Skeletal muscle tissue (tissue), 4 donors: Measurements from ENCODE around the gene TMEM63C. TPM values are rescaled to one million over a fixed set of nuclear protein-coding genes. Genes with fewer than 3 reads are reported as not detected.

Experiments used
- H3K27ac ChIP-seq: one replicate; pipeline ENCODE4 v1.7.0; 2013; ENCODE audit warnings: mild to moderate bottlenecking, low read depth, low read length, inconsistent platforms
- H3K27me3 ChIP-seq, 3 donors: one replicate each; pipeline ENCODE4 v1.7.0; 2013; ENCODE audit warnings: low read length in 3 of 3; ENCODE audit not compliant: control insufficient read depth in 3 of 3, insufficient read depth in 3 of 3
- H3K36me3 ChIP-seq, 3 donors: one replicate each; pipeline ENCODE4 v1.7.0; 2013; ENCODE audit warnings: low read length in 3 of 3; ENCODE audit not compliant: control insufficient read depth in 3 of 3, insufficient read depth in 3 of 3
- H3K4me1 ChIP-seq, 3 donors: one replicate each; pipeline ENCODE4 v1.7.0; 2013; ENCODE audit warnings: low read length in 3 of 3, mild to moderate bottlenecking in 3 of 3; ENCODE audit not compliant: control insufficient read depth in 3 of 3, insufficient read depth in 3 of 3
- H3K4me3 ChIP-seq, 3 donors: one replicate each; pipeline ENCODE4 v1.7.0; 2013; ENCODE audit warnings: low read length in 3 of 3
- H3K9ac ChIP-seq, 3 donors: one replicate each; pipeline ENCODE4 v1.7.0; 2013; ENCODE audit warnings: low read length in 3 of 3, mild to moderate bottlenecking in 3 of 3, moderate library complexity in 2 of 3, low read depth in 1 of 3
- H3K9me3 ChIP-seq, 3 donors: one replicate each; pipeline ENCODE4 v1.7.0; 2013; ENCODE audit warnings: low read length in 3 of 3; ENCODE audit not compliant: control insufficient read depth in 3 of 3
- total RNA-seq: library from RNA; depleted of rRNA; stranded (reverse); fragments of >200 nt; gene quantifications from one replicate; pipeline ENCODE4 v1.2.3, GENCODE V29; 2014
- donor health status: Osteomylitis.

TMEM63C gene
- total RNA-seq, 1 donor from 2014 or later = 3.1 TPM

DNA sequence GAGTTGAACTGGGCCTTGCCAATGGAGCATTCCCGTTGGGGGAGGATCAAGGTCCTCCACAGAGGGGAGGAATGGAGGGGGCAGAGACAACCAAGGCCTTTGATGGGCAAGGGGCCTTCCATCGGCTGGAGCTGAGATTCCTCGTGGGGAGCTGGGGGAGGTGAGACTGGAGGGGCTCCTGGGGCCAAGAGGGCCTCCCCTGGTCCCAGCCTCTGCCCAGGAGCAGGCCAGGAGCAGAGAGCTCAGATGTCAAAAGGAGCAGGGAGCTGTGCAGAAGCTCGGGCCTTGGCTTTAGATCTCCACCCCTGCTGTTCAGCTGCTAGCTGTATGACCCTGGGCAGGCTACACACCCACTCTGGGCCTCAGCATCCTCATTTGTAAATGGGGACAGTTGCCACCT, 24.0 kb downstream of the TMEM63C start:
- Histone ChIP-seq H3K27me3 (peaks cover 0 to 24% (median 23%) of the 10 kb centered on the region in 3 donors), H3K27ac (no peak overlapping the region), H3K9me3 (no peaks in the 10 kb centered on the region), H3K4me3 (no peak overlapping the region), H3K9ac (no peak overlapping the region), H3K36me3 (no peaks in the 10 kb centered on the region), H3K4me1 (no peaks in the 10 kb centered on the region)

DNA sequence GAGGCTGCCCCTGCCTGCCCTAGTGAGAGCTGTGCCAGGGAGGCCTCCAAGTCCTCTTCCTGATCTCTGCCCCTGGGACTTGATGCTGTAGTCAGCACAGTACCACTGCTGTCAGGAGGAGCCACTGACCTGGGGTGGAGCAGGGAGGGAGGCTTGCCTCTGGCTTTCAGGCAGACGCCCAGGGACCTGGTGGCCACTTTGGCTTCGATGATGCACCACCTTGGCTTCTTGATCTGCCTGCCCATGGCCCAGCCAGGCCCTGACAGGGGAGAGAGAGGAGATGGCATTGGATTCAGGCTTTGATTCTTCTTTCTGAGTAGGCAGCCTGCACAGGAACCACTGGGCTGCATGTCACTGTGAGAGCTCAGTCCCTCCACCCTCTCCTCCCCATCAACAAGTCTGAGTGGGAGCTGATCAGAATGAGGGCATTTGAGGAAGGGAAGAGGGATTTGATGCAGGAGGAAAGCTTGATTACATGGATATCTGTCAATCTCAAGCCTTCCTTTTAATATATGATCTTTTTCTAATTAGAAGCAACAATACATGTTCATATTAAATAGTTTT, 24.7 kb downstream of the TMEM63C start:
- Histone ChIP-seq H3K27ac (no peak overlapping the region), H3K9me3 (no peaks in the 10 kb centered on the region), H3K4me3 (no peak overlapping the region), H3K27me3 (peaks cover 0 to 19% (median 15%) of the 10 kb centered on the region in 3 donors), H3K36me3 (no peaks in the 10 kb centered on the region), H3K9ac (no peak overlapping the region), H3K4me1 (no peaks in the 10 kb centered on the region)

DNA sequence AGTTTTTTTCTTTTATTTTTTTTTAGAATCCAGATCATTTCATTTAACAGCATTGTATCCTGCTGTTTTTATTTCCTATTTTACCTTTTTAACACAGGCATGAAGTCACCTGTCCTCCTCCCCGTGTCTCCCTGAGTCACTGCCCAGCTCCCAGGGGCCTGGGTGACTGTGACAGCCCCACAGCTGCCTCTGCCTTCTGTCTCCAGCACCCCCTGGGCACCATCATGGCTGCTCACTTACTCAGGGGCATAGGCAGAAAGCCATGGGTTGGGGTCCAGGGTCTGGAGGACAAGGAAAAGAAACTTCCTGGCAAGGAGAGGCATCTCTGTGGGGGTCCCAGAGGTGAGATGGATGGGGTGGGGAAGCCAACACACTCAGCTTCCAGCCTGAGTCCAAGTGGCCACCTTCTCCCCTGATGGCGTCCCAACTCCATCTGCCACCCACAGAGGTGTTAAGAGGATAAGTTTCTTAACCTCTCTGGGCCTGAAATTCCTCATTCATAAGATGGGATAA, 25.3 kb downstream of the TMEM63C start:
- H3K27me3 ChIP-seq = peaks cover 0 to 15% (median 13%) of the 10 kb centered on the region in 3 donors
- no peaks in the 10 kb centered on the region for H3K36me3 ChIP-seq
- no peaks in the 10 kb centered on the region for H3K9me3 ChIP-seq
- H3K27ac ChIP-seq = no peak overlapping the region
- H3K9ac ChIP-seq = no peak overlapping the region
- H3K4me3 ChIP-seq = no peak overlapping the region
- no peaks in the 10 kb centered on the region for H3K4me1 ChIP-seq

DNA sequence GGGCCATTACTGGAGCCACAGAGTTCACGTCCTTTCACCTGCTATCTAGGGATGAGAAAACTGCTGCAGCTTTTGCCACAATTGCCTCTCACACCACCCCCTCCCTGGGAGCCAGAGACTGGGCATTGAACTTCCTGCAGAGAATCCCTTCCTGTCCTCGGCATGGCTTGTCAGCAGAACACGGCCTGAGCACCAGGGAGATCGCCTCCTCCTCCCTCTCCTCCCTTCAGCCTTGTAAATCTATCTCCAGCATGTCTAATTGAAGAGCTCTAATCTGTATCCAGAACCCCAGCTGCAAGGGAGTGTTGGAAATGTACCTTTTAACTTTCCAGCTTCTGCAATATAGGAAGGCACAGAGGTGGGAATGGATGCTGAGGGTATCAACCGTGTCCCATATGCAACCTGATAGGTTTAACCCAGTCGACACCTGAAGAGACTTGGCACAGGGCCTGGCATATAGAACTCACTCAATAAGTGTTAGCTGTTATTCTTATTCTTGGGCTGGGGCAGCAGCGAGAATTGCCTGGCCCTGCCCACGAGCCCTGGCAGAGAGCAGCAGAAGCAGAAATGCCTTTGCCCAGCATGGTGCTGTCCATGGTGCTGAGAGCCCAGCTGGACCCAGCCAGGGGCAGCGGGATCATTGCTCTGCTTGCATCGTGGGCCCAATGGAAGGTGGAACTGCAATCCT, 26.8 kb downstream of the TMEM63C start:
- H3K9me3 ChIP-seq = no peaks in the 10 kb centered on the region
- no peak overlapping the region for H3K4me3 ChIP-seq
- no peak overlapping the region for H3K27ac ChIP-seq
- H3K36me3 ChIP-seq = no peaks in the 10 kb centered on the region
- H3K27me3 ChIP-seq = peaks cover 2 to 12% (median 8%) of the 10 kb centered on the region in 3 donors
- no peaks in the 10 kb centered on the region for H3K4me1 ChIP-seq
- no peak overlapping the region for H3K9ac ChIP-seq

DNA sequence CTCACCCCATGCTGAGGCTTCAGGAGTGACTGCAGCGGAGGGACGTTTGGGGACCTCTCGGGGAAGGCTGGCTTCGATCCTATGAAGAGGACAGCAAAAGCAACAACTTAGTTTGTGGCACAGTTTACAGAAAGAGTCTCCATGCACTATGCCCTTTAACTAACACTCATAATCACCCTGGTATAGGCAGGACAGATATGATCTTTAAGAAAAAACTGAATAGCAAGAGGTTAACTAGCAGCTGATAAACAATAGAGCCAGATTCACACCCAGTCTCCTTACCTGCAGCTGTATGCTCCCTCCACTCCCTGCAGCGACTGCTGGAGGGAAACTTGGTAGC, 27.4 kb downstream of the TMEM63C start:
- H3K27ac ChIP-seq = no peak overlapping the region

DNA sequence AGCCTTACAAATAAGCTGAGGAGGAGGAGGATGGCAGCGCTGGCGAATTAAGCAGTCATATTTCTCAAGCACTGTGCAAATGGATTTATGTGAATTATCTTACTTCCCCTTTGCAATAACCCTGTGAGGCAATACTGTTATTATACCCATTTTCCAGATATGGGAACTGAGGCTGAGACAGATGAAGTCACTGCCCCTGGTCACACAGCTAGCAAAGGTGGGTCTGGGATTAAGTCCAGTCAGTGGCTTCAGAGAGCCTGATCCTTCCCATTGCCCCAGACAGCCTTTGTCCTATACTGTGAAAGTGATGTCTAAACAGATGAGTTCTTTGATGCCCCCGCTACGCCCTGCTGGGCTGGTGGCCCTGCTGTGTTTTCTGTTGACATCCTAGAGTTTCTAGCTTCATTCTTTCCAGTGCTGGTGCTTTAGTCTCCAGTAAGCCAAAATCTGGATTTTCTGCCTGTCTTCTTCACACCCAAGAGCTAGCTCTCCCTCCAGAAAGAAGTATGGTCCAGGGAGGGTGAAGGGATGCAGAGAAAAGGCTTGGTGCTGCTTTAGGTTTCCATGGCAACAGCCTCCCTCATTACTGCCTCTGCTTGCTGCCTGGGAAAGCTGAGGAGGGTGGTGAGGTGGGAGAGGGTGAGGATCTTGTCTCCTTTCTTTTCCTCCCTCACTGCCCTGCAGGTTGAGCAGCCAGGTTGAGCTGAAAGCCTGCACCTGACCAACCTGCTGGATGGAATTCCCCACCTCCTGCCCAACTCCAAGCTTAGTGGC, 30.7 kb downstream of the TMEM63C start:
- H3K9me3 ChIP-seq = no peaks in the 10 kb centered on the region
- H3K9ac ChIP-seq = no peak overlapping the region
- no peak overlapping the region for H3K27ac ChIP-seq
- H3K4me1 ChIP-seq = no peaks in the 10 kb centered on the region
- H3K36me3 ChIP-seq = no peaks in the 10 kb centered on the region
- H3K27me3 ChIP-seq = peaks cover 10 to 39% (median 22%) of the 10 kb centered on the region in 3 donors
- no peak overlapping the region for H3K4me3 ChIP-seq

More for the DNA sequence above, 27.4 kb downstream of the TMEM63C start:
- Histone ChIP-seq H3K9ac (no peak overlapping the region), H3K36me3 (no peaks in the 10 kb centered on the region), H3K4me3 (no peak overlapping the region), H3K27me3 (peaks cover 5 to 16% (median 8%) of the 10 kb centered on the region in 3 donors), H3K4me1 (no peaks in the 10 kb centered on the region), H3K9me3 (no peaks in the 10 kb centered on the region)

DNA sequence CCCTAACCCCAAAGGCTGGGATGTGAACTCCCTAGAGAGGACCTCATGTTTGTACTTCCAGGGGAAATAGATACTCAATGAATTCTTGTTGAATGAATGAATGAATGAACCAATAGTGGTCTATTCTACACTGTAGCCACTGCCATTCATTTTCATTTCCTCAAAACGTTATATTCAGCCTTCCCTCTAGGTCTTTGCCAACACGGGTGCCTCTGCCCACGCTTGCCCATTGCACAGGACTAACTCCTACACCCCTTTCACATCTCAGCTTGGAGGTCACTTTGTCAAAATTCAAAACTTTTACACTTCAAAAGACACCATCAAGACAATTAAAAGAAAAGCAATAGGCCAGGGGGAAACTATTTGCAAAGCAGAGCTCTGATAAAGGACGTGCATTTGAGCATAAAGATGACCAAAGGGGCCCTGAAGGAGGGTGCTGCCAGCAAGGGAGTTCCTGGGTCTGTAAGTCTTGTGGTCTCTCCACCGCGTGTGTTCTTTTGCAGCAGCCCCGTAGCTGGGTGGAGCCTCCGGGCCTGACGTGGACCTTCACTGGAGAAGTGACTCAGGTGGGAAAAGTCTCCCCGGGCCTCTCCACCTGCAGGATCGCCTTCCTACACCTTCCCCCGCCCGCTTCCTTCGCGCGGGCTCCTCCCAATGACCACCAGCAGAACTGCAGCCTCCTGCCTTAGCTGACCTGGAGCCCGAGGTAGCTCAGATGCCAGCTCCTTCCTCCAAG, 31.5 kb downstream of the TMEM63C start:
- H3K9me3 ChIP-seq = no peaks in the 10 kb centered on the region
- H3K27me3 ChIP-seq = peaks cover 10 to 36% (median 26%) of the 10 kb centered on the region in 3 donors
- no peak overlapping the region for H3K4me3 ChIP-seq

DNA sequence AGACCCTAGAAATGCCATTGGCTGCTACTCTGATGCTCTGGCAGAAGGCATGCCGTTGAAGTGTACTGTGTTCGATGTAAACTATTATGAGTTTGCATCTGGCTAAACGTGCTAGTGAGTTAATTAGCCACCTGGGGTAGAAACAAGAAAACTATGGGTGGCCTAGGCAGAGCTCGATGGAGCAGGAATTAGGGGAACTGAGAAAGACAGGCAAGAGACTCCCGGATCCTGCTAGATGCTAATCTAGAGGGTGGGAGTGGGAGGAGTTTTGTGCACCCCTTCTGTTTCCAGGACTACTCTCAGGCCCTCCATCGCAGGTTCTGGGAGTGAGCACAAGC, 32.0 kb downstream of the TMEM63C start:
- Histone ChIP-seq H3K36me3 (no peaks in the 10 kb centered on the region), H3K9me3 (no peaks in the 10 kb centered on the region), H3K9ac (no peak overlapping the region), H3K4me1 (no peaks in the 10 kb centered on the region), H3K4me3 (no peak overlapping the region), H3K27ac (no peak overlapping the region), H3K27me3 (peaks cover 10 to 36% (median 26%) of the 10 kb centered on the region in 3 donors)

More for the DNA sequence above, 31.5 kb downstream of the TMEM63C start:
- Histone ChIP-seq H3K27ac (no peak overlapping the region), H3K9ac (no peak overlapping the region), H3K4me1 (no peaks in the 10 kb centered on the region), H3K36me3 (no peaks in the 10 kb centered on the region)

DNA sequence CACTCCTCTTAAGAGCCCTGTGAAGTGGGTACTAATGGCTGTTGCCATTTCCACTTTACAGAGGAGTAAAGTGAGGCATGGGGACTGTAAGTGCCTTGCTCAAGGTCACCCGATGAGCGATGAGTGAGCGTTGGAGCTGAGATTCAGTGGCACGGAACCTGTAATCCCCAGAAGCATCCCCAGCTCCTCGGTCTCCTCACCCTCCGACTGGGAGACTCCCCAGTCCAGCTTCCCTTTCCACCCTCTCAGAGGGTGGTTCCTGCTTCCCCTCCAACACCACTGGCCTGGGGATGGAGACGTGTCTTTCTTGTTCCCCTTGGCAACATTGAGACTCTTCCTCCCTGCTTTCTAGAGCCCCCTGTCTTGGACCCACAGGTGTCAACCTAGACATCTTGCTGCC, 32.6 kb downstream of the TMEM63C start:
- Histone ChIP-seq H3K9ac (no peak overlapping the region), H3K36me3 (no peaks in the 10 kb centered on the region), H3K9me3 (no peaks in the 10 kb centered on the region), H3K27ac (no peak overlapping the region), H3K27me3 (peaks cover 10 to 36% (median 30%) of the 10 kb centered on the region in 3 donors), H3K4me1 (peaks cover 0 to under 1% (median 0%) of the 10 kb centered on the region in 3 donors), H3K4me3 (no peak overlapping the region)
